Cardiac muscle cell (in vitro differentiated cells and primary cell): ENCODE measurements around the gene ADGRL2. TPM values are rescaled to one million over a fixed set of nuclear protein-coding genes. Genes with fewer than 3 reads are reported as not detected.

Source experiments
- DNase-seq, 2 donors: peaks; one replicate each; pipeline versions ENCODE4 v3.0.0 to v3.0.0-alpha.2; 2010 to 2017; ENCODE audit warnings: low read depth in 1 of 2, low spot score in 1 of 2
- H3K27ac ChIP-seq: fragments of 200-600 bp; sonication (generic); 2 replicates; pipeline ENCODE4 v1.5.1; 2016
- H3K27me3 ChIP-seq: fragments of 200-600 bp; sonication (generic); 2 replicates; pipeline ENCODE4 v1.6.0; 2016; ENCODE audit warnings: control low read depth
- H3K36me3 ChIP-seq: fragments of 200-600 bp; sonication (generic); 2 replicates; pipeline ENCODE4 v1.5.1; 2016; ENCODE audit warnings: control low read depth
- H3K4me1 ChIP-seq: fragments of 200-600 bp; sonication (generic); 2 replicates; pipeline ENCODE4 v1.8.1; 2017; ENCODE audit warnings: low read depth, mild to moderate bottlenecking, mixed run types
- H3K4me3 ChIP-seq: fragments of 200-600 bp; sonication (generic); 2 replicates; pipeline ENCODE4 v1.5.1; 2016; ENCODE audit warnings: mild to moderate bottlenecking
- H3K9me3 ChIP-seq: fragments of 200-600 bp; sonication (generic); 2 replicates; pipeline ENCODE4 v1.5.1; 2017; ENCODE audit warnings: low read depth, mild to moderate bottlenecking, control low read depth
- polyA plus RNA-seq: library from polyadenylated mRNA; unstranded; fragments of >200 nt; fragmentation: Nextera tagmentation; extraction: Ambion mirVana; gene quantifications from 2 replicates; pipeline ENCODE4 v1.2.1, GENCODE V29; 2016
- total RNA-seq: library from RNA; depleted of rRNA; stranded (reverse); fragments of >200 nt; gene quantifications from 2 replicates; pipeline ENCODE4 v1.2.3, GENCODE V29; 2016
- TF ChIP-seq, protein P1 (sequence below): IDR thresholded peaks from 2 replicates; pipeline ENCODE4 v1.5.1; 2012; ENCODE audit warnings: low read depth, mild to moderate bottlenecking, low read length

The ADGRL2 gene
- total and polyA plus RNA-seq, 2 experiments from 2014 or later, result 34.1 to 70.3 TPM

DNA sequence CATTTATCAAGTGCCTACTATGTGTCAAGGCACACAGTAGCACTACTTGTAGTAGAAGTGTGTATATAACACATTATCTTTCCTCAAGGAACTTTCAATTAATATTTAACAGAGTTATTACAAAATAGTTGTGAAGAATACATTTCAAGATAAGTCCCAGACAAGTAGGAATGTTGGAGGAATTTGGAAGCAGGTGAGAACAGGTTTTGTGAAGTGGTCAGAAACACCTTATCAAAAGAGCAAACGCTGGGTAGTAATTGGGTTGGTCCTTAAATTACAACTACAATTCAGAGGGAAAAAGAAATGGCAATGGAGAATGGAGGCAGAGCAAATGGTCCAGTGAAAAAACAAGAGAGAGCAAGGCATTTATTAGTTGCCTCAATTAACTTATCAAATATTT lies 218.8 kb downstream of the ADGRL2 start:
- no peaks in the 10 kb centered on the region for H3K36me3 ChIP-seq
- TF ChIP-seq, protein P1, sequence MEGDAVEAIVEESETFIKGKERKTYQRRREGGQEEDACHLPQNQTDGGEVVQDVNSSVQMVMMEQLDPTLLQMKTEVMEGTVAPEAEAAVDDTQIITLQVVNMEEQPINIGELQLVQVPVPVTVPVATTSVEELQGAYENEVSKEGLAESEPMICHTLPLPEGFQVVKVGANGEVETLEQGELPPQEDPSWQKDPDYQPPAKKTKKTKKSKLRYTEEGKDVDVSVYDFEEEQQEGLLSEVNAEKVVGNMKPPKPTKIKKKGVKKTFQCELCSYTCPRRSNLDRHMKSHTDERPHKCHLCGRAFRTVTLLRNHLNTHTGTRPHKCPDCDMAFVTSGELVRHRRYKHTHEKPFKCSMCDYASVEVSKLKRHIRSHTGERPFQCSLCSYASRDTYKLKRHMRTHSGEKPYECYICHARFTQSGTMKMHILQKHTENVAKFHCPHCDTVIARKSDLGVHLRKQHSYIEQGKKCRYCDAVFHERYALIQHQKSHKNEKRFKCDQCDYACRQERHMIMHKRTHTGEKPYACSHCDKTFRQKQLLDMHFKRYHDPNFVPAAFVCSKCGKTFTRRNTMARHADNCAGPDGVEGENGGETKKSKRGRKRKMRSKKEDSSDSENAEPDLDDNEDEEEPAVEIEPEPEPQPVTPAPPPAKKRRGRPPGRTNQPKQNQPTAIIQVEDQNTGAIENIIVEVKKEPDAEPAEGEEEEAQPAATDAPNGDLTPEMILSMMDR, result no peak
- DNase-seq, result no peak

DNA sequence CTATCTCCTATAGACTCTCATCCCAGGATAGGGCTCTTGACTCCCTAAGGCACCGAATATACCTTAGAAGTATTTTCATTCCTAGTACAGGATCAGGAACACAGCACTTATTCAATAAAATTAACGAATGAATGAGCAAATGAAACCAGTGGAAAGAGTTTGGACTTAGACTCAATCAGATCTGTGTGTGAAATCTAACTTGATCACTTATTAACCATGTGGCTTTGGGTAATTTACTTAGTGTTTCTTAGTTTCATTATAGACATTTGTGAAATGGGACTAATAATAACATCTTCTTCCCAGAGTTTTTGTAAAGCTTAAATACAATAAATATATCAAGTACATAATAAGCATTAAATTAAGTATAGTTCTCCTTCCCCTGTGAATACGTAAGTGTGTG lies 230.1 kb downstream of the ADGRL2 start:
- DNase-seq, result no peak
- H3K27me3 ChIP-seq, result no peaks in the 10 kb centered on the region
- no peak overlapping the region for H3K27ac ChIP-seq
- H3K4me1 ChIP-seq, result no peaks in the 10 kb centered on the region
- H3K36me3 ChIP-seq, result no peaks in the 10 kb centered on the region
- TF ChIP-seq, protein P1, result no peak
- H3K9me3 ChIP-seq, result no peaks in the 10 kb centered on the region
- H3K4me3 ChIP-seq, result no peak overlapping the region

More for the DNA sequence above, 218.8 kb downstream of the ADGRL2 start:
- Histone ChIP-seq H3K4me3 (no peak overlapping the region), H3K27ac (no peak overlapping the region), H3K4me1 (no peaks in the 10 kb centered on the region), H3K9me3 (no peaks in the 10 kb centered on the region), H3K27me3 (no peaks in the 10 kb centered on the region)

DNA sequence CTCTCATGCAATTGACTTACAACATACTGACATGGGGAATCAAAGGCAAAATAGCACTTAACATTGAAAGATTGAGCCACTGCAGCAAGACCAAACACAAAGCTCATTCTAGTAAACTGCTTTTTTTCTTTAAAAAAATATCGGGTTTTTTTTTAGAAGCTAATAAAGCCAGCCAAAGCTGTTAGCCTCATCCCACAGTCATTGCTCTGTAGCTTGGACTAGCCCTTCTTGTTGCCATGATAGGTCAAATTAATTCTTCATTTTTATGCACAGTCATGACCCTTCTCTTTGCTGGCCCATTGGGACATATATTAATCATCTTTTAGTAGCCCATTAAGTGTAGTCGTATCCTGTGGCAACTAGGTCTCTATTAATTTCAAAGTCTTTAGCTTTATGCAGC lies 231.3 kb downstream of the ADGRL2 start:
- H3K27me3 ChIP-seq, result no peaks in the 10 kb centered on the region
- no peaks in the 10 kb centered on the region for H3K9me3 ChIP-seq
- H3K36me3 ChIP-seq, result no peaks in the 10 kb centered on the region
- H3K4me3 ChIP-seq, result no peak overlapping the region
- TF ChIP-seq, protein P1, result no peak
- DNase-seq, result no peak
- H3K27ac ChIP-seq, result no peak overlapping the region
- no peaks in the 10 kb centered on the region for H3K4me1 ChIP-seq

DNA sequence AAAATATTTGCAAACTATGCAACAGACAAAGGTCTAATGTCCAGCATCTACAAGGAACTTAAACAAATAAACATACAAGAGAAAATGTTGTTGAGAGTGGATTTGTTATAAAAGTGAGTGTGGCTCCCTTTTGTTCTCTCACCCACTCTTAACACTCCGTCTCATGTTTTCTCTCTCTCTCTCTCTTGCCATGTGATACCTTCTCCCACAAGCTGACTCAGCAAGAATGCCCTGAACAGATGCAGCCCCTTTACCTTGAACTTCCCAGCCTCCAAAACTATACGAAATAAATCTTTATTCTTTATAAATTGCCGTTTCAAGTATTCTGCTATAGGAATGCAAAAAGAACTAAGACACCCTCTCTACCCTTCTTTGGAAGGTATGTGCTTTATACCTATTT lies 234.1 kb downstream of the ADGRL2 start:
- TF ChIP-seq, protein P1, result no peak
- no peaks in the 10 kb centered on the region for H3K27me3 ChIP-seq
- no peaks in the 10 kb centered on the region for H3K36me3 ChIP-seq
- no peak for DNase-seq
- H3K4me1 ChIP-seq, result no peaks in the 10 kb centered on the region
- H3K4me3 ChIP-seq, result no peak overlapping the region
- H3K27ac ChIP-seq, result no peak overlapping the region
- H3K9me3 ChIP-seq, result no peaks in the 10 kb centered on the region
